Activated CD4-positive, alpha-beta T cell treated with anti-CD3 and anti-CD28 coated beads, Interleukin-10, Interleukin-2, amounts not matched to agents 100 ng/mL and 50 ng/mL, durations not matched to agents 16 hours and 8 hours (primary cell): ENCODE measurements around the gene NOP10.
"Not testable (repeated sequence)": the region's sequence is repeated elsewhere in the genome, so short reads cannot be mapped to it uniquely, and the experiment has no call there.

Experiments
- DNase-seq: peaks from one replicate; pipeline ENCODE4 v3.0.0-alpha.2; 2020

Gene NOP10

GRCh38 chr15:34358367-34358766 lies 15.4 kb upstream of the NOP10 start:
- no peak for DNase-seq

GRCh38 chr15:34357653-34358052 lies 14.7 kb upstream of the NOP10 start:
- no peak for DNase-seq

DNA sequence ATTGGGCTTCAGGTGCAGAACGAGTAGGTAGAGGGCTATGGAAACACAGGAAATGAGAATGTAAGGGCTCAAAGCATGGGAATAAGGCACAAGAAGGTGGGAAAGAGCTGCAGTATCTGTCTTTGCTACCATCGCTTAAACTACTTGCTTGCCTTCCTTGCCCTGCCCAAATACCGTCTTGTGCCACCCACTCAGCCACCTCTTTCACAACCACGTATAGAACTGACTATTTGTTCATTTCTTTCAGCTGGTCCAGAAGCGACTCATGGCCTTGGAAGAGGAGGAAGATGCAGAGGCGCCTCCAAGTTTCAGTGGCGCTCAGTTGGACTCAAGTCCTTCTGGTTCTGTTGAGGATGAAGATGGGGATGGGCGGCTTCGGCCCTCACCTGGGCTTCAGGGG lies 12.3 kb upstream of the NOP10 start:
- no peak for DNase-seq

DNA sequence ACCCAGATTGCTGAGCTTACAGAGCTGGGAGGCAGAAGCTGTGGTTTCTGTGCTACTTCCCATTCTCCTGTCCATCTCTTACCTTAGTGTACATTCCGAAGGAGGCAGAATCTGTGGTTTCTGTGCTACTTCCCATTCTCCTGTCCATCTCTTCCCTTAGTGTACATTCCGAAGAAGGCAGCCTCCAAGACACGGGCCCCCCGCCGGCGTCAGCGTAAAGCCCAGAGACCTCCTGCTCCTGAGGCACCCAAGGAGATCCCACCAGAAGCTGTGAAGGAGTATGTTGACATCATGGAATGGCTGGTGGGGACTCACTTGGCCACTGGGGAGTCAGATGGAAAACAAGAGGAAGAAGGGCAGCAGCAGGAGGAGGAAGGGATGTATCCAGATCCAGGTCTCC lies 11.3 kb upstream of the NOP10 start:
- no peak for DNase-seq

GRCh38 chr15:34353627-34354026 lies 10.7 kb upstream of the NOP10 start:
- DNase-seq: no peak

DNA sequence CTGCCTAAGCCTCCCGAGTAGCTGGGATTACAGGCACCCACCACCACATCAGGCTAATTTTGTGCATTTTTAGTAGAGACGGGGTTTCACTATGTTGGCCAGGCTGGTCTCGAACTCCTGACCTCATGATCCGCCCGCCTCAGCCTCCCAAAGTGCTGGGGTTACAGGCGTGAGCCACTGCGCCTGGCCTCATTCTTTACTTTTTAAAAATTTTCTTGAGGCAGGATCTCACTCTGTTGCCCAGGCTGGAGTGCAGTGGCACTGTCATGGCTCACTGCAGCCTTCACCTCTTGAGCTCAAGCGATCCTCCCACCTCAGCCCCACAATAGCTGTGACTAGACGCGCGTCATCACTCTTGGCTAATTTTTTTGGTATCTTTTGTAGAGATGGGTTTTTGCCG lies 10.1 kb upstream of the NOP10 start:
- not testable (repeated sequence) for DNase-seq

- DNase-seq: no peak
These were observed 6.8 kb upstream of the NOP10 start for GRCh38 chr15:34349769-34350168.

DNA sequence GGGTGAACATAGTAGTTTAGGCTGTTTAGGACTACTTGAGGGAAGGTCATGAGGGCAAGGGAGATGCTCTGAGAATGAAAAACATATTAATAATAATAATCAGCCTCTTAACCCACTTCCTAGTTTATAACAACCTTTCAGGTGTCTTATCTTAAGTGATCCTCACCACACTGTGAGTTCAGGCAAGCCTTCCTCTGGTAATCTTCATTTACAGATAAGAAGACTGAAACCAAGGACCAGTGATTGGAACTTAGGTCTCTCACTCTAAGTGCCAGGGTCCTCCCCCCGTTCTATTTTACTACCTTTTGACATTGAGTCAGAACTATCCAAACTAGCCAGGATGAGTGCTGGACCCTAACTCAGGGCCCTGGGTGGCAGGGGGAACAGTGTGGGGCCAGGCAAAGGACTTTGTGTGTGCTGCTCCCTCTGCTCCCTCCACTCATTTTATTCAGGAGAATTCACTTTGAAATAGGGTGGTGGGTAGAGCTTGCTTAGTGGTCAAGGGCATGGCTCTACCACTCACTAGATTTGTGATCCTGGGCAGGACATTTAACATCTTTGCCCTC lies 5.9 kb upstream of the NOP10 start:
- DNase-seq: no peak

DNA sequence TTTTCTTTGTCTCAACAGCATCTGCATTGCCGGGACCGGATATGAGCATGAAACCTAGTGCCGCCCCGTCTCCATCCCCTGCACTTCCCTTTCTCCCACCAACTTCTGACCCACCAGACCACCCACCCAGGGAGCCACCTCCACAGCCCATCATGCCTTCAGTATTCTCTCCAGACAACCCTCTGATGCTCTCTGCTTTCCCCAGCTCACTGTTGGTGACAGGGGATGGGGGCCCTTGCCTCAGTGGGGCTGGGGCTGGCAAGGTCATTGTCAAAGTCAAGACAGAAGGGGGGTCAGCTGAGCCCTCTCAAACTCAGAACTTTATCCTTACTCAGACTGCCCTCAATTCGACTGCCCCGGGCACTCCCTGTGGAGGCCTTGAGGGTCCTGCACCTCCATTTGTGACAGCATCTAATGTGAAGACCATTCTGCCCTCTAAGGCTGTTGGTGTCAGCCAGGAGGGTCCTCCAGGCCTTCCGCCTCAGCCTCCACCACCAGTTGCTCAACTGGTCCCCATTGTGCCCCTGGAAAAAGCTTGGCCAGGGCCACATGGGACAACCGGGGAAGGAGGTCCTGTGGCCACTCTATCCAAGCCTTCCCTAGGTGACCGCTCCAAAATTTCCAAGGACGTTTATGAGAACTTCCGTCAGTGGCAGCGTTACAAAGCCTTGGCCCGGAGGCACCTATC lies 5.2 kb upstream of the NOP10 start:
- no peak for DNase-seq

DNA sequence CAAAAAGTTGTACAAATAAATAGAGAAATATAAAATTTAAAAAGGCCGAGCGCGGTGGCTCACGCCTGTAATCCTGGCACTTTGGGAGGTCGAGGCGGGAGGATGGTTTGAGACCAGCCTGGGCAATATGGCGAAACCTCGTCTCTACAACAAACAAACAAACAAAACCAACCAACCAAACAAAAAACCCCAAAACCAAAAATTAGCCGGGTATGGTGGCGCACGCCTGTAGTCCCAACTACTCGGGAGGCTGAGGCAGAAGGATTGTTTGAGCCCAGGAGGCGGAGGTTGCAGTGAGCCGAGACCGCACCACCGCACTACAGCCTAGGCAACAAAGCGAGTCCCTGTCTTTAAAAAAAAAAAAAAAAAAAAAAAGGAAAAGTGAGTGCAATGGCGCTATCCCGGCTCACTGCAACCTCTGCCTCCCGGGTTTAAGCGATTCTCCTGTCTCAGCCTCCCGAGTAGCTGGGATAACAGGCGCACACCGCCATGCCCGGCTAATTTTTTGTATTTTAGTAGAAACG lies 661 bp downstream of the NOP10 start:
- not testable (repeated sequence) for DNase-seq

- DNase-seq: no peak
These were observed 1.3 kb downstream of the NOP10 start for GRCh38 chr15:34341381-34342212.

DNA sequence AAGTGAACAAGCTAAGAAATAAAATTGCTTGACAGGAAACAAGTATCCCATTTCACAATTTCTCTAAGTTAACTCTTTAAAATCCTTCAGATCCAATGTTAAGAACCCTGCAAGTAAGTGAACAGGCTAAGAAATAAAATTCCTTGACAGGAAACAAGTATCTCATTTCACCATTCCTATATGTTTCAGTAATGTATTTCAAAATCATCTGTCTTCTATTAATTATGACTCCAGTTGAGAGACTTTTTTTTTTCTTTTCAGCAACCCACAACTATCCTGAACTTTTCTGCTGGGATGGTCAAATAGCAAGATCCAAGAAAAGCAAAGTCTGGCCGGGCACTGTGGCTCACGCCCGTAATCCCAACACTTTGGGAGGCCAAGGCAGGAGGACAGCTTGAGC lies 3.0 kb downstream of the NOP10 start:
- DNase-seq: no peak

DNA sequence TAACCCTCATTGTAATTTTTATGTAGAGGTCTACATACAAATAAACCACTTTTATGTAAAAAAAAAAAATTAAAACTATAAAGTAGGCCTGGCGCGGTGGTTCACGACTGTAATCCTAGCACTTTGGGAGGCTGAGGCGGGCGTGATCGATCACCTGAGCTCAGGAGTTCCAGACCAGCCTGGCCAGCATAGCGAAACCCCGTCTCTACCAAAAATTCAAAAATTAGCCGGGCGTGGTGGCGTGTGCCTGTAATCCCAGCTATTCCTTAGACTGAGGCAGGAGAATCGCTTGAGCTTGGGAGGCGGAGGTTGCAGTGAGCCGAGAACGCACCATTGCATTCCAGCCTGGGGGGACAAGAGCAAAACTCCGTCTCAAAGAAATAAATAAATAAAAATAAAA lies 4.6 kb downstream of the NOP10 start:
- no peak for DNase-seq

GRCh38 chr15:34337557-34338306 lies 5.2 kb downstream of the NOP10 start, which contains the start of gene SLC12A6:
Gene SLC12A6, minus strand, starts transcription at chr15:34337781. Its CDS starts 1,101 bp downstream, at chr15:34336680.
- peak; percentile 93 for DNase-seq

- DNase-seq: peak; percentile 31
These were observed 5.9 kb downstream of the NOP10 start for GRCh38 chr15:34336991-34337556.

GRCh38 chr15:34336231-34336990 lies 6.5 kb downstream of the NOP10 start:
- DNase-seq: no peak

GRCh38 chr15:34335176-34336032 lies 7.5 kb downstream of the NOP10 start:
- DNase-seq: peak; percentile 67

- no peak for DNase-seq
These were observed 8.3 kb downstream of the NOP10 start for GRCh38 chr15:34334672-34335071.

DNA sequence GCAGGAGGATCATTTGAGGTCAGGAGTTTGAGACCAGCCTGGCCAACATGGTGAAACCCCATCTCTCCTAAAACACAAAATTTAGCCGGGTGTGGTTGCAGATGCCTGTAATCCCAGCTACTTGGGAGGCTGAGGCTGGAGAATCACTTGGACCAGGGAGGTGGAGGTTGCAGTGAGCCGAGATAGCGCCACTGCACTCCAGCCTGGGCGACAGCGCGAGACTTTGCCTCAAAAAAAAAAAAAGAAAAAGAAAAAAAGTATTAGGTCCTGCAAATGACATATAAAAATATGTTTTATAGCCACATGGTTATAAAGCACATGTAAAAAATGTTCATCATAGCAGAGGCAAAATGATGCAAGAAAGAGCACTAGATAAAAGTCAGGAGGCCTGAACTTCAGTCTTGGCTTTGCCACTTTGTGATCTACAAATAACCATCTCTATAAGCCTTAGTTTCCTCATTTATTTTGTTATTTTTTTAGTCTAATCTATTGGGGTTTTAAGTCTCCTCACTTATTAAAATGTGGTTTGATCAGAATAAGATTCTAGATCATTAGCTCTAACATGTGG lies 10.3 kb downstream of the NOP10 start:
- no peak for DNase-seq

DNA sequence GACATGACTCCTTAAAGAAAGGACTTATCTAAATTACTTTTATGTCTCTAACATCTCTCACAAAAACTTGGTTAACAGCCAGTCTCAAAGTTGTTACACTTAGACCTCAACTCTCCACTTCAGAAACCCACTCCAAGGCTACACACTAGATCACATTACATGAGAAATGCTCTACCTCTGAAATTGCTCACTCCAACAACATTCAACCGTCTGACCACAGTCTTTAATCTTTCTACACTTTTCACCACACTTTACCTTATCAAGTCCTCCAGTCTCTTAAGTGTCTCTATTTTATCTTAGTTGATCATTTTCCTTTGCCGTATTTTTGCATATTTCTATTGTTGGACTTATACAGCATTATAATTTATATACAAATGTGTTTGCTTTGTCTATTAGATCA lies 11.1 kb downstream of the NOP10 start:
- DNase-seq: peak; percentile 63
